Loucy (cell line): Measurements from ENCODE around the gene ST3GAL3.

ENCODE experiments used
- EZH2phosphoT487 ChIP-seq: fragments of 200-600 bp; IDR thresholded peaks from 2 replicates; pipeline ENCODE4 v1.6.1; 2018; ENCODE audit warnings: antibody characterized with exemption, mild to moderate bottlenecking, moderate library complexity, borderline replicate concordance
- TF ChIP-seq, protein P1 (sequence below): fragments of 200-600 bp; sonication (generic); conservative IDR thresholded peaks from 2 replicates; pipeline ENCODE4 v1.5.1; 2014; ENCODE audit warnings: mild to moderate bottlenecking, antibody characterized with exemption, low read length

DNA sequence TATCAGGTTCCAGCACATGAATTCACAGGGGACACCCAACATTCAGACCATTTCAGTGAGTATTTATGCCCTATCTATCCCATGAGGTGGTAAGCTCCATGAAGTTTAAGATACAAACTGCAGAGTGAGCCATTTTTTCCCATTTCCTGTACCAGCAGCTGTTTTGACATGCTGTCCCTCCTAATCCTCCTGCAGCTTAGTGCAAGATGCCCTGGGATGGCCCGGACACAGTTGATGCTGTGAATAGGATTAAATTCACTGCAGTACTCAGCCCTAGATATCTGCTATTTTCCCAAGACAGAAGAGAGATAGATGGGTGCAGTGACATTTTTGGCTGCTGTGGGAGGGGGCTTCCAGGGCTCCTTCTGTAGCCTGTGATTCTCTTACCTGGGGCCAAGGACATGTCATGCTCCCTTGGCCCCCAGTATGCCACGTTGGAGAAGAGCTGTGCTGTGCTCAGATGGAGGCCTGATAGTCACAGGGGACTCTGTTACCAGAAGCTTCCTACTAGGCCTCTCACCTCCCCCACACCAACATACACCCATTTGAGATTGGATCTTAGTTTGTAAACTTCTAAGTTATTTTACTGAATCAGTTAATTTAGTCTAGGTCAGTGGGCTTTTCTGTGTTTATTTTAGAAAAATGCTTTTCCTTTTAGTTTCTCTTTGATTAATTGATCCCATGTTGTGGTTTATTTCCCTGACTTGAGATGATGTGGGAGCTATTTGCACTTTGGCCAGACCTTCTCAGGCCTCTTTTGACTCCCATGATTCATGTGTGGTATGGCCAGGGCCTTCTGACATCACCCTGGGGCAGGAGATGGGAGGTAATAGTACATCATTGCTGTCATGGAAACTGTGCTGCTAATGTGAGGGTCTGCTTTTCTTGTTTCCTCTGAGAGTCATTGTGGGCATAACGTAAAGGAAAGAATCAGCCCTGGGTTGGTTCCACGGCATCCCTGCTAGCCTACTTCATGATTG, 92.6 kb downstream of the ST3GAL3 start:
- TF ChIP-seq, protein P1, sequence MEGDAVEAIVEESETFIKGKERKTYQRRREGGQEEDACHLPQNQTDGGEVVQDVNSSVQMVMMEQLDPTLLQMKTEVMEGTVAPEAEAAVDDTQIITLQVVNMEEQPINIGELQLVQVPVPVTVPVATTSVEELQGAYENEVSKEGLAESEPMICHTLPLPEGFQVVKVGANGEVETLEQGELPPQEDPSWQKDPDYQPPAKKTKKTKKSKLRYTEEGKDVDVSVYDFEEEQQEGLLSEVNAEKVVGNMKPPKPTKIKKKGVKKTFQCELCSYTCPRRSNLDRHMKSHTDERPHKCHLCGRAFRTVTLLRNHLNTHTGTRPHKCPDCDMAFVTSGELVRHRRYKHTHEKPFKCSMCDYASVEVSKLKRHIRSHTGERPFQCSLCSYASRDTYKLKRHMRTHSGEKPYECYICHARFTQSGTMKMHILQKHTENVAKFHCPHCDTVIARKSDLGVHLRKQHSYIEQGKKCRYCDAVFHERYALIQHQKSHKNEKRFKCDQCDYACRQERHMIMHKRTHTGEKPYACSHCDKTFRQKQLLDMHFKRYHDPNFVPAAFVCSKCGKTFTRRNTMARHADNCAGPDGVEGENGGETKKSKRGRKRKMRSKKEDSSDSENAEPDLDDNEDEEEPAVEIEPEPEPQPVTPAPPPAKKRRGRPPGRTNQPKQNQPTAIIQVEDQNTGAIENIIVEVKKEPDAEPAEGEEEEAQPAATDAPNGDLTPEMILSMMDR: no peak
- TF ChIP-seq EZH2phosphoT487: no peak
